HT-29 (cell line): Measurements from ENCODE around the gene AZIN2. TPM values are rescaled to one million over a fixed set of nuclear protein-coding genes. Genes with fewer than 3 reads are reported as not detected.
"Not testable (repeated sequence)": the region's sequence is repeated elsewhere in the genome, so short reads cannot be mapped to it uniquely, and the experiment has no call there.

Experiments used
- DNase-seq: peaks from one replicate; pipeline ENCODE4 v3.0.0-alpha.2; 2015; ENCODE audit warnings: low spot score
- total RNA-seq: library from RNA; depleted of rRNA; stranded (reverse); fragments of >200 nt; shearing (Covaris generic); gene quantifications from 2 replicates; pipeline ENCODE4 v1.2.3, GENCODE V29; 2014

AZIN2 gene
- total RNA-seq, 1 experiment from 2014 or later = not detected

DNA sequence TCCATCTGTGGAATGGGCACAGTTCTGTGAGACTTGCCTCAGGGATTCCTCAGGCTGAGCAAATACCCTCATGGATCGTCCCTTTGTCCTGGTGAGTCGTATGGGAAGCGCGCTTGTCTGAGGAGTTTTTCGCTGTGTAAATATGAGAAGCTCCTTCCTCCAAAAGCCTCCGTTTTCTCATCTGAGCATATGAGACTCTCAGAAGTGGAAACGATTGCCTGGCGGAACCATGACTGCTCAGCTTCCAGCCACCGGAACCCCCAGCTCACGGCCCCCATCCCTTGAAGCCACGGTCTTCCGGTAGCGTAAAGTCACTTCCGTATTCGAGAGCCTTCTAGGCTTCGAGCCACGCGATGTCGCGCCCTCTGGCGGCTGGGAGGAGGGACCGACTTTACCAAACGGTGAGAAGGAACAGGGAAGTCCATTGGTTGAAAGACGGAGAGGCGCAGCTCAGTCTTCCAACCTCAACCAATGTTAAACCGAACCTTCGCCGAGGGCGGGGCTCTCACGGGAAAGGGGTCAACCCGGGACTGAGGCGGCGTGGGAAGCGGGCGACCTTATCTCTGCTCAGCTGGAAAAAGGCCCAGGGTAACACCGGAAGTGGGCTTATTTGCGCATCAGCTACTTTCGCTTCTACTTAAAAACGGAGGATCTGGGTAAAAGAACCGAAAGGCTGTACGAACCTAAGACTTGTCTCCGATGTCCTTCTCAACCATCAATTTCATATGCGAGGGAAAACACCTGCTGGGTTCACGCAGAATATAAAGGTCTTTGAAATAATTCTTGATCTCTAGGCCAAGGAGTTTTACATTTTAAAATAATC lies 46.3 kb downstream of the AZIN2 start:
- DNase-seq = peak; percentile 98

DNA sequence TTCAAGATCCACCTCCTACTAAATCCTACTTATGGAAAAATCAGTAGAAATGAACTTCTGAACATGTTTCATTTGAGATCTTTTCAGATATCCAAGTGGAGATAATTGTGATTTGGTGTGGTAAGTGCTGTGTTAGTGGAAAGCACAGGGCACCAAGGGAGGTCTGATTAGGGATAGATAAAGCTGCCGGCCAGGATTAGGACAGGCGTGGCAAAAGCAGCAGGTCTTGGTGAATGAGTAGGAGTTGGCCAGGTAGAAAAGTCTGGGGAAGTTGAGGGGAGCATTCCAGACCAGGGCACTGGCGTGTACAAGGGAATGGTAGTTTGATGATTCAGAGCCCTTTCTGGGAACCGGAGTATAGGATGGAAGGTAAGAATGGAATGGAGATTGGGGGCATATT lies 47.8 kb downstream of the AZIN2 start:
- no peak for DNase-seq

DNA sequence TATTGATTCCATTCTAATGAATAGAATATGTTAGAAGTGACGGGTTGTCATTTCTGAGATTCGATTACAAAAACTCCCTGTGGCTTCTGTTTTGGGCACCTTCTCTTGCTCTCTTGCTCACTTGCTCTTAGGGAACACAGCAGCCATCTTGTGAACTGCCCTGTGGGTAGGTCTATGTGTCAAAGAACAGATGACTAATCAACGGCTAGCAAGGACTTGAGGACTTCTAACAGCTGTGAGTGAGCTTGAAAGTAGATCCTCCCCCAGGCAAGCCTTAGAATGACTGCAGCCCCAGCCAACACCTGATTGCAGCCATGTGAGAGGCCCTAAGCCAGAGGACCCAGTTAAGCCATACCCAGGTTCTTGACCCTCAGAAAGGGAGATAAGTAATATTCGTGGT lies 49.3 kb downstream of the AZIN2 start:
- DNase-seq = no peak

DNA sequence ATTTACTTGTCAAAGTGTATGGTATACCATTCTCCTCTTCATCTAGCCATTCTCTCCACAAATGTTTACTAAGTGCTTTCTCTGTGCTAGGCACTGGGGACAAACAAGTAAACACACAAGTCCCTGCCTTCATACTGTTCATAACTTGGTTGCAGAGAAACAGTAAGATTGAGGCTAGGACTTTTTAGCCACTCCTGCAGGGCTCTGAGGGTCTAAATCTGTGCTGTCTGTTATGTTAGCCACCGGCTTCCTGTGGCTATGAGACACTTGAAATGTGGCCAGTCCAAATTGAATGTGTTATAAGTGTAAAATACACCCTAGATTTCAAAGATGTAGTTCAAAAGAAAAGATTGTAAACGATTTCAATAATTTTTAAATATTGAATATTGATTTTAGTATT lies 50.2 kb downstream of the AZIN2 start:
- DNase-seq = no peak

DNA sequence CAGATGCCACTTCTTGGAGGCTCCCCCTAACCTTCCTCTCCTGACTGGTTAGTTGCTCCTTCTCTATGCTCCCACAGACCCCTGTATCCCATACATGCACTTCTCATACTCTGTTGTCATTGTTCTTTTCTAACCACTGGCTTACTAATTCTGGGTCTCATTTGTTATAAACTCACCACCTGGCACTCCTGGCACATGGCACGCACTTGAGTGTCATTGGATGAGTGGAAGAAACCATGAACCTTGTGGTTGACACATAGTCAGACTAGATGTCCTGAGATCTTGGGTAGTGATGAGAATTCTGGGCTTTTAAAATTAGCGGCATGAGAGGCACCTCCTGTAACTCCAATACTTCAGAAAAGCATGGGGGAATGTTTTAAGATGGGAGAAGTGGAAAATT lies 51.6 kb downstream of the AZIN2 start:
- DNase-seq = no peak

DNA sequence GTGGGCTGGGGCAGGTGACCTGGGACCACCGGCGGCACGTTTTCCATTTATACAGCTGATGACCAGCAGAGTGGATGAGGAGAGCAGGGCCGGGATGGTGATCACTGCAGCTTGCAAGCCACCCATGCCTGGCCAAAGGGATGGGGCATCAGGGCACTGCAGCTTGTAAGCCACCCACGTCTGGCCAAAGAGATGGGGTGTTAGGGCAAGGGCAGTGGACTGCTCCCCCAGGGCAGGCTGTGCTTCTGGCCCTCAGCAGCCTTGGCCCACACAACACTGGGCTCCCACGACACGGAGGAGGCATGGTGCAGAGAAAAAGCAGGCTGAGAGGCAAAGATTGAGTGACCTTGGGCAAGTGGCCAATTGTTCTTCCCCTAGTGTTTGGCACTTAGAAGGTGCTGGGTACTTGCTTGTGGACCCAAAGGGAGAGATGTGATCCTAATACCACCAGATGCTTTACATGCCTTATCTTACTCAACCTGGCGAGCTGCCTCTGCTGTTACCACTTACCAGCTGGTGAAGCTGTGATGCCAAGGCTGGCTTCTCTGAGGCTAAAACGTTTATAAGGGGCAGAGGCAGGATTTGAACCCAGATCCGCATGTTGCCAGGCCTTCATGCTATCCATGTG lies 52.6 kb downstream of the AZIN2 start:
- no peak for DNase-seq

DNA sequence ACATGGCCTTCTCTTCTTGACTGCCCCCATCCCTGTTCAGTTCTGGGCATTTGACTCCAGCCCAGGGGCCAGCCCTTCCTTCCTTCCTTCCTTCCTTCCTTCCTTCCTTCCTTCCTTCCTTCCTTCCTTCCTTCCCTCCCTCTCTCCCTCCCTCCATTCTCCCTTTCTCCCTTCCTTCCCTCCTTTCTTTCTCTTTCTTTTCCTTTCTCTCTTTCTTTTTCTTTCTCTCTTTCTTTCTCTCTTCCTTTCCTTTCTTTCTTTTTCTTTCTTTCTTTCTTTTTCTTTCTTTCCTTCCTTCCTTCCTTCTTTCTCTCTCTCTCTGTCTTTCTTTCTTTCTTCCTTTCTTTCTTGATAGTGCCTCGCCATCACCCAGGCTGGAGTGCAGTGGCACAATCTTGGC lies 55.1 kb downstream of the AZIN2 start:
- DNase-seq = not testable (repeated sequence)

DNA sequence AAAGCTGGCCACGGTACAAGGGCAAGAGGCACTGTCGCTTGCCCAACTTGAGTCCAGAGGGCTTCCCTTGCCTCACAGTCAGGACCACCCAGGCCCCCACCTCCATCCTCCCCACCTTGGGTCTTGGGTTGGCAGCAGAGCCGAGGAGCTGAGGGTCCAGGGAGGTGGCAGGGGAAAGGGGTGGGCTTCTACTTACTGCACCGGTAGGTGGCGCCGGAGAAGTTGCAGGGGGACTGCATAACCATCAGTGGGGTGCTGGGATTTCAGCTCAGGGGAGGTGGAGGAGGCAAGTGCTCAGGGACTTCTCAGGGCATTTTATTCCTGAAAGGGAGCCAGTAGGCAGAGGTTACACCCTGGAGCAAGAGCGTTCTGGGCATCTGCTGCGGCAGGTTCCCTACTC lies 56.8 kb downstream of the AZIN2 start:
- peak; percentile 24 for DNase-seq

DNA sequence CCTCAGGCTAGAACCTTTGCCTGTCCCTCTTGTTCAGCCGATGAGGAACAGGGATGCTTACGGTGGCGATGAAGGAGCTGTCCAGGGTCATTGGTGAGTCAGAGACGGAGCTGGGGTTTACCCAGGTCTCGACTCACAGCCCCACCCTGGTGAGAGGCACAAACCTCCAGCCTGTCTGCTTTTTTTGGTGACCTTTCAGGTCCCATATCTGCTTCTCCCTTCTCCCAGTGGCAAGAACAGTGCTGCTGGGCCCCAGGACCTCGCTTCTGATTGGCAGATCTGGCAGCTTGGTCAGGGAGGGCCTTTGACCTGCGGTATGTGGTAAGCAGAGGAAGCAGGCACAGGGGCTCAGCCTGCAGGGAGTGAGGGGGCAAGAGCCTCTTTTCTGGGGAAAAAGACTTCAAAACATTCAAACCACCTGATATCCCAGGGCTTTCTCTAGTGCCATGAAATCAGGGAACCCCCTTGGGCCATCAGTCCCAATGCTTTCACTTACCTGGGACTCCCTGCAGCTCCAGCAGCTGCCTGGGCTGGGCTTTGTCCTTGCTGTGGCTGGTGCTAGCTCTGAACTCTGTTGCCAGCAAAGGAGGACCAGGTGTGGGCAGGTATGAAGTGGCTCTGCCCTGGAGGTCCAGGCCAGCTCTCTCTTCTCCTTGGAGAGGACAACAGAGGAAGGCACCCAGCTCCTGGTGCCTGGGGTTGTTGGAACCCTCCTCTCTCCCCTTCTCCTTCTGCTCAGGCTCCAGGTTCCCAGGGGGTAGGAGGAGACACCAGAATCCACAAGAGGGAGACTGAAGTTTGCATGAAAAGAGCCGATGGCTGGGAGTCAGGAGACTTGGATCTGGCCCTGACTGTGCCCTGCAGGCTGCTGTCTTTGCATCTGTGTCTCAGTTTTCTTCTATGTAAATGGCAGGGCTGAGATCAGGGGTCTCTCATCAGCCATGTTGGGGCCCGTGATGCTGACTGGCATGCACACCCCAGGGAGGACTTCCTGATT lies 59.5 kb downstream of the AZIN2 start:
- DNase-seq = no peak

DNA sequence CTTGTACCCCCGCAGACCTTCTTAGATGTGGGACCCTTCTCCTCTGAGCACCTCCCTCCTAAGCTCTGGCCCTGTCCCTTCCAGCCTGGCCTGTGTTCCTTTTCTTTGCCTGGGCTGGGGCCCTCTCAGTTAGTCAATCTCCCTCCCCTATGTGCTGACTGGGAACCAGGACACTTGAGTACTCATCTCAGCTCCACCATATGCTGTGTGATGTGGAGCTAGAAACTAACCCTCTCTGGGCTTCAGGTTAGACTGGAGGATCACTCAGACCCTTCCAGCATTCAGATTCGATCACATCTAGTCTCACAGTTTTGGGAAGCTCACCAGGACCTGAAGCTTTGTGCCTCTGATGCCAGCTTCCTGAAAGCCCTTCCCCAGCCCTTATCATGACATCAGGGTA lies 60.3 kb downstream of the AZIN2 start:
- no peak for DNase-seq

DNA sequence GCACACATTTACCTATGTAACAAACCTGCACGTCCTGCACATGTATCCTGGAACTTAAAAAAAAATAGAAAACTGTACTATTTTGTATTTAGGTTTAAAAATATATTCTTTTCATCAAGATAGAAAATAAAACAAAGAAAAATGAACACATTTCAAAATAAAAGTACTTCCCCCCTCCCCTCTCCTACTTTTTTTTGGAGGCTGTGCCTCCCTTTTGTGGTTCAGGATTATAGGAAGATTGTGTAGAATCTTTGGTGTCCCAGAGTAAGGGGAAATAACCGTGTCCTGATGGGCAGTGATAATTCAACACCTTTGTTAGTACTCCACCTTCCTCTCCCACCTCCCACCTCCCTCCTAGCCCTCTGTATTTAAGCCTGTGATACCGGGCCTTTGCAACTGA lies 60.8 kb downstream of the AZIN2 start:
- no peak for DNase-seq

DNA sequence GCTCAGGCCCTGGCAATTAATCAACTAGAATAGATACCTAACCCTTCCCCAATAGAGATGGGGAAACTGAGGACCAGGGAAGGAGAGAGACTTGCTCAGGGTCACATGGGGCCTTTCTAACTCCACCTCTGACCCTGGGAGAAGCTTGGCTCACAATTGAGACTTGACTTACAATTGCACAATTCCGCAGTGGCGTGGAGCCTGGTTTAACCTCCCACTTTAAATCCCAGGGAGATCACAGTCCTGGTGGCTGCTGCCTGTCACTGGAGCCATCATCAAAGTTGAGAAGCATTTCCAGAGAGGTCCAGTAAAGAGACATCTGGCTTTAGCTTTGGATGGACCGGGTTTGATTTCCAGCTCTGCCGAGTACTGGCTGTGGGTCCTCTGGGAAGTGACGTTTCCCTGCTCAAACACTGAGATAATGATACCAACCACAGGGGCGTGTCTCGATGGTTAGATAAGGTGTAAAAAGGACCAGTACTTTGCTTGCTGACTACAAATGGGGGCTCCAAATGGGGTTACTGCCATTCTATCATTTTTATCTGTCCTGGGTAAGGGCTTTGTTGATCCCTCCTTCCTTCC lies 61.6 kb downstream of the AZIN2 start:
- no peak for DNase-seq

DNA sequence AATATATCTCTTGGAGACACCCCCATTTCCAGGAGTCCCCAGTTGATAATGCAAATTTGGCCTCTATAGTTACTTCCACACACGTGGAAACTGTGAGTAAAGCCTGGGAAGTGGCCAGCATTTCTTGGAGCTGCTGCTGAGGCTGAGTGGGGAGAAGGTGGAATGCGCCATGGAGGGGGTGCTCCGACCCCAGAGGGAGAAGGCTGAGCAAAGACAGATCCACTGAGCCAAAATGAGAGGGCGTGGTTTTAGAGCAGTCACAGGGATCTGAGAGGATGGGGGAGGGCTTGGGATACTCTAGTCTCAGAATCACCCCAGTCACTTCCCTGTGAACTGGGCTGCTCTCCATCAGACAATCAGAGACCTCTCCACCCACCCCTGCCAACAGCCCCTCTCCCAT lies 62.2 kb downstream of the AZIN2 start:
- DNase-seq = no peak

DNA sequence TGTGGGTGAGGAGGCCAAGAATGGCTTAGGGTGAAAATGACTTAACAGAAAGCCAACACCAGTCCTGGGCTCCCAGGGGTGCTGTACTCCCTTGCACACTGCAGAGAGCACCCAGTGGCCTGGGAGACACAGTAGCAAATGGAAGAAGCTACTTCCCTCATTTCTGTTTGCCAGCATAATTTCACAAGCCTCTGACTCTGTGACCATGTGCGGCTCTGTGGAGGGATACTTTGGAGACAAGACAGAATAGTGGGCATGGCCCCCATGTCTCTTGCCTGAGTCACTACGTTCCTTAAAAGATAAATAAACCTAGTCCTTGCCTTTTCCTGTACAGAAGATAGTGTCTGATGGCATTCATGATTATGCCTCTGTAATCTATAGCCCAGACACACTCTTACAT lies 62.7 kb downstream of the AZIN2 start:
- DNase-seq = no peak

DNA sequence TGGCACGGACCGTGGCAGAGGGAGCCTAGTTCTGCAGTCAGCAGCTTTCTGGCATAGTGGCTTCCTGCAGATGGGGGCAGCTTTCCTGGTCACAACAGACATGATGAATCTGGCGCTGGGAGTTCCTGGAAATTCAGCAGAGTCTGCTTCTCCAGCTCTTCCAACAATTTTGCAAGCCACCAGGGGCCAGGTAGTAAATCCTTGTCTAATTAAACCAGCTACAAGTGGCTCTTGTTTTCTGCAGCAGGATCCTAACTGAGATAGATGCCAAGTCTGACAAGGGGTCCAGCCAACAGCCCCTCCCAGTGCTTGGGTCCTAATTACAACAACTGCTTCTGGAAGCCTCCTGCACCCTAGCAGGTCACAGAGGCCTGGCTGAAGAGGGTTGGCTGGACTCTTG lies 65.0 kb downstream of the AZIN2 start:
- DNase-seq = no peak

DNA sequence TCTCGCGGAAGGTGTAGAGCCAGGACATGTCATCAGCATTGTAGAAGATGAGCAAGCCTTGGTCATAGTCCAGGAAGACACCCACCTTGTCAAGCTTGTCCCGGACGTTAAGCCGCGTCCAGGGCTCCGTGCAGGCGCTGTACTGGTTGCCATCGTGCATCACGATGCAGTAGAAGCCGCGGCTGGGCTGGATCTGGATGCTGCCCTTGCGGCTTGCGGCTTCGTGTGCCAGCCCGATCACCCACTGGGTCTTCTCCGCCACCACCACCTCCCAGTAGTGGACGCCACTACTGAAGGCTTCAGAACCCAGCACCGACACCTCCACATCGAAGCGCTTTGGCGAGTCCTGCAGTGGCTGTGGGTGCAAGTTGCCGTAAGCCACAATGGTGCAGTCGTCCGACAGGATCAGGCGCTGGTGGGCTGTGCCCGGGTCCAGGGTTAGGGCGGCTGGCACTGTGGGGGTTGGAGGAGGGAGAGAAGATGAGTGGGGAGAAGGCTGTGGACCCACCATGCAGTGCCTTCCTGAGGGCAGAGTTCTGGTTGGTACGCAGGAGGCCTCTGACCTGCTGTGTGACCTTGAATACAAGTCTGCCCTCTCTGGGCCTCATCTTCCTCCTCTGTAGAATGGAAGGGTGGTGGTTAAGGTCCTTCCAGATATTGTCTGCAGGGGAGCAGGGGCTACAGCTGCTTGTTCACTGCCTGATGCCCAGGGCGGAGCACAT lies 66.5 kb downstream of the AZIN2 start:
- DNase-seq = no peak

DNA sequence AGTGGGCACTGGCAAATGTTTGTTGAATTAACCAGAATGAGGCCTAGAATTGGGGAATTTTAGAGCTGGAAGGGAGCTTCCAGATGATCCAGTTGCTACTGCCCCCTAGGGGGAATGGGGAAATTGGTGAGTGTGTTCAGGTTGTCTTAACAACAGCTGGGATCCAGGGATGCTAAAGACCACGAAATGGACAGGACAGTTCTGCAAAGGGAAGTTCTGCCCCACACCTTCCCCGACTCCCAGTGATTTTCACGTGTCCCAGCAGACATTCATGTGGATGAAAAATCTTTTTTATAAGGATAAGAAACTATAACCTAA lies 67.0 kb downstream of the AZIN2 start:
- DNase-seq = no peak

DNA sequence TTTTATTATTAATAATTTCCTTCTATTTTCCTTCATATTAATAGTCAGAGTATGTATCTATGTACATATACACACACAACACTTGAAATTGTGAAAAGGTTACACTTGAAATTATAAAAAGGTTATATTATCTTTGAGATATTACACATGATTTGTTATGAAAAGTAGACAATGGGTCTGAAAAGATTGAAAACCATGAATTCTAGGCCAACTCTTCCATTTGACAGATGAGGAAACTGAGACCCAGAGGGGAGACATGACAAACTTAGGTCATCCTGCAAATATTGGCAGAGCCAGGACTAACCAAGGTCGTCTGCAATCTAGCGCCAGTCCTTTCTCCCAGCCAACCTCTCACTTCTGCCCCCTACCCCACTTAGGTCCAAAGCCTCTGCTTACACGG lies 67.7 kb downstream of the AZIN2 start:
- DNase-seq = no peak

DNA sequence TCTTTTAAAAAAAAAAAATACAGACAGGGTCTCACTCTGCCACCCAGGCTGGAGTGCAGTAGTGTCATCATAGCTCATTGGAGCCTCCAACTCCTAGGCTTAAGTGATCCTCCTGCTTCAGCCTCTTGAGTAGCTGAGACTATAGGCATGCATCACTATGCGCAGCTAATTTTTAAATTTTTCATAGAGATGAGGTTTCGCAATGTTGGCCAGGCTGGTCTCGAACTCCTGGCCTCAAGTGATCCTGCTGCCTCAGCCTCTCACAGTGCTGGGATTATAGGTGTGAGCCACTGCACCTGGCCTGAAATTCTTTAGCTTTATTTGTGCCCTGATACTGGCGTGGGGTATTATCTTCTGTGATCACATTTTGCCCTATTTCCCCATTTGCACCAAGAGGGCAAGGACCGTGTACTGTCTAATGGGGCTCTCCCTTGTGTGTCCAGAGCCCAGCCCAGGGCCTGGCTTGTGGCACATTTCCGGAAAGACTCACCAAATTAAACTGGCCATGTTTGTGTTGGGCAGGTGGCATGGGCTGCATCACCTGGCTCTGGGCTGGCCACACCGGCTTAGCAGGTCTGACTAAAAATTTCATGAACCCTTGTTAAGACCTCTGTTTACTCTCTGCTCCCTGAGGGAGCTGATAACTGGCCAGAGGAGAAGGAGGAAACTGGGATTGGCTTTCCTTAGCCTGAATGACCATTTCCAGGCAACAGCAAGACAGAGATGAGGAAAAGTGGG lies 68.7 kb downstream of the AZIN2 start:
- DNase-seq = peak; percentile 72

DNA sequence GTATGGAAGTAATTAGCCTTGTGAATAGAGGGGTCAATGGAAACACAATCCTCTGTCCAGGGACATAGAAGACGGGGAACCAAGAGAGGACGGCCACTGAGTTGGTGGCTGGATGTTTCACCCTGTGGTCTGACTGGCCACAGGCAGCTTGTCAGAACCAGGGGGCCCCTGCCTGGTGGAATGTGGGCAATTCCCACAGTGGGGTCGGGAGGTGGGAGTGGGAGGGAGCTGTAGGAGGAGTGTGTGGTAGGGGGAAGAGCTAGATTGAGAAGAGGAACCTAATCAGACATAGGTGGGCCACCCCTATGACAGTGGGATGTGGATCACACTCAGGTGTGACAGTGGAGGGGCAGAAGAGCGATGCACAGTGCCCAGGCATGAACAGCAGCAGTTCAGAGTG lies 69.6 kb downstream of the AZIN2 start:
- DNase-seq = no peak

DNA sequence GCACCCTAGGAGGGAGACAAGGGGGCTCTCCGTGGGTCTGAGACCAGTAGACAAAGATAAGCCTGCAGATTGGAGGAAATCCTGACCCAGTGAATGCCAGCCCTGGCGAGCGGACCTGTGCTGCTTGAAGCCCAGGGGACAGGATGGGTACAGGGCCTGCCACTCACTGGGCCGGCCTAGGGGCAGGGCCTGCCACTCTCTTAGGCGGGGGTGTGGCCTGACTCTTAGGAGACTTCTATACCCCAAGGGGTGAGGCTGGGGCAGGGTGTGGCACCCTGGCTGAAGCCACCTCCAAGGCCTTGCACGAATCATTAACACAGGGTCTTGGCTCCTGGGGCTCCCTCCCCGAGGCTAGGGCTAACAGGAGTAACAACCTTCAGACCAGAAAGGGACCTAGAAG lies 70.2 kb downstream of the AZIN2 start:
- DNase-seq = no peak
